Measurements from ENCODE around the gene CREB3L4.

Gene CREB3L4

DNA sequence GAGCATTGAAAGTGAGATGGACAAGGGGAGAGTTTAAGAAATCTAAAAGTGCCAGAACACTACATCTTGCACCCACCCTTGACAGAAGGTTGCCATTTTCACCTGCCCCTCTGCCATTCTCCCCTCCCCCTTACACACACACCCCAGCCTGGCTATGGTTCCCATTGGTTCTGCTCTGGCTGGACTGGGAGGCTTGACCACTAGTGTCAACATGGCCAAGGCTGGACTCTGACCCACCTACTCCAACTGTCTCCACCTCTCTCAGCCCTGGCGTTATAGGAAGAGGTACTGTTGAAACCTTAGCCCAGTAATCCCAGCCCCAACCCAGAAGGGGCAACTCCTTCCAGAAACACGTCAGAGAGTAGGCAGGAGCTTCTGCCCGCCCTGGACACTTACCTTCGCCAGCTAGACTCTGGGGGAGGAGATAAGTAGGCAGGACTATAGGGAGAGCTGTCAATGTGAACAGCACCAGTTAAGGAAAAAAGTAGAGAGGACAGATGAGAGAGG, 13.8 kb upstream of the CREB3L4 start:
- TF ChIP-seq, protein P1, sequence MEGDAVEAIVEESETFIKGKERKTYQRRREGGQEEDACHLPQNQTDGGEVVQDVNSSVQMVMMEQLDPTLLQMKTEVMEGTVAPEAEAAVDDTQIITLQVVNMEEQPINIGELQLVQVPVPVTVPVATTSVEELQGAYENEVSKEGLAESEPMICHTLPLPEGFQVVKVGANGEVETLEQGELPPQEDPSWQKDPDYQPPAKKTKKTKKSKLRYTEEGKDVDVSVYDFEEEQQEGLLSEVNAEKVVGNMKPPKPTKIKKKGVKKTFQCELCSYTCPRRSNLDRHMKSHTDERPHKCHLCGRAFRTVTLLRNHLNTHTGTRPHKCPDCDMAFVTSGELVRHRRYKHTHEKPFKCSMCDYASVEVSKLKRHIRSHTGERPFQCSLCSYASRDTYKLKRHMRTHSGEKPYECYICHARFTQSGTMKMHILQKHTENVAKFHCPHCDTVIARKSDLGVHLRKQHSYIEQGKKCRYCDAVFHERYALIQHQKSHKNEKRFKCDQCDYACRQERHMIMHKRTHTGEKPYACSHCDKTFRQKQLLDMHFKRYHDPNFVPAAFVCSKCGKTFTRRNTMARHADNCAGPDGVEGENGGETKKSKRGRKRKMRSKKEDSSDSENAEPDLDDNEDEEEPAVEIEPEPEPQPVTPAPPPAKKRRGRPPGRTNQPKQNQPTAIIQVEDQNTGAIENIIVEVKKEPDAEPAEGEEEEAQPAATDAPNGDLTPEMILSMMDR (IDR thresholded peaks at IDR 0.05; ENCODE audit: borderline replicate concordance, control extremely low read depth, extremely low read depth, insufficient read depth, missing control alignments), result no peak
- no peak for DNase-seq (ENCODE audit: low spot score)
- in situ Hi-C loops (cut with MboI; ENCODE audit: low sequenced_read_pairs, unreplicated experiment), result no loop called here

DNA sequence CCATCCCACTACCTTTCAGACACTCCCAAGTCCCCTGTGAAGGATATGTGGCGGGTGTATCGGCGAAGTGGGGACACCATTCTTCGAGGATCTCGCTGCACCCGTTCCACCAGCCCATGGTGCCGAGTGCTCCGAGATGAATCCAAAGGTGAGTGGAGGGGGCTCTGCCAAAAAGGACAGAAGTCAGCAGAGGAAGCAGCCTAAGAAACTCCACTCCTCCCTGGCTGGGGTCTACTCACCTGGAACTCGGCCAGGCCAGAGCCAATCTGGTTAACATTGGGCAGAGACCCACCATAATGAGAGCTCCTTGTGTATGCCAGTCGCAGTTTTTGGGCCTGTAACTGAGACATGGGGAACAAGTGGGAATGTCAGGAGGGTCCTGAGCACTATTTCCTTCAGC, 12.9 kb upstream of the CREB3L4 start:
- TF ChIP-seq, protein P1 (IDR thresholded peaks at IDR 0.05; ENCODE audit: borderline replicate concordance, control extremely low read depth, extremely low read depth, insufficient read depth, missing control alignments), result no peak

DNA sequence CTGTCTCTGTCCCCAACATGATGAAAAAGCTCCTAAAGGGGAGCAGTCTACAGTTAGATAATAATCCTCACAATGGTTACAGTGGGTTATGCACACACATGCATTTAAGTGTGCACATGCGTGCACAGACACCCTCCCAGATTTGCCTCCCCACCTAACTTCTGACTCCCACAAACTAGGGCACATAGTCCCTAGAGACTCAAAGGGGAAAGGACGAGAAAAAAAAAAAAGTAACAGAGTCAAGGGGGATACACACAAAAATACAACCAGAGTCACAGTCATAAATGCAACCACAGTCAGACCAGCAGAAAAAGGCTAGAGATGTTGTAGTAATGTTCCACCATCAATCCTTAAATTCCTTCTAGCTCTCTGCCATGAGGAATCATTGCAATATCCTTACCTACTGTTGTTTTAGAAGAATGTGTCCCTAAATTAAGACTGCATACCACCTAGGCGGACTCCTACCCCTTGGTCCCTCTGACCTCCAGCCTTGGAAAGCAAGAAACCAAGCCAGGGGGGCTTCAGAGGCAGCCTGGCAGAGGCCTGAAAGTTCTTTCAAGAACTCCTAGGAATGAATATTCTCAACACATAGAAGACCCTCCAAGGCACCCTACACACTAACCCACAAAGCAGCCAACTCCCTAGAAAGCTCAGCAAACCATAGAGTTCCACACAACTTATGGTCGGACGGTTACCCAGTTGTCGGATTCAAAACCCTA, 10.5 kb upstream of the CREB3L4 start:
- no peak for DNase-seq (ENCODE audit: low spot score)
- TF ChIP-seq, protein P1 (IDR thresholded peaks at IDR 0.05; ENCODE audit: borderline replicate concordance, control extremely low read depth, extremely low read depth, insufficient read depth, missing control alignments), result no peak
- in situ Hi-C loops (cut with MboI; ENCODE audit: low sequenced_read_pairs, unreplicated experiment), result no loop called here

More for the DNA sequence above, 12.9 kb upstream of the CREB3L4 start:
- in situ Hi-C loops (cut with MboI; ENCODE audit: low sequenced_read_pairs, unreplicated experiment), result no loop called here
- no peak for DNase-seq (ENCODE audit: low spot score)

DNA sequence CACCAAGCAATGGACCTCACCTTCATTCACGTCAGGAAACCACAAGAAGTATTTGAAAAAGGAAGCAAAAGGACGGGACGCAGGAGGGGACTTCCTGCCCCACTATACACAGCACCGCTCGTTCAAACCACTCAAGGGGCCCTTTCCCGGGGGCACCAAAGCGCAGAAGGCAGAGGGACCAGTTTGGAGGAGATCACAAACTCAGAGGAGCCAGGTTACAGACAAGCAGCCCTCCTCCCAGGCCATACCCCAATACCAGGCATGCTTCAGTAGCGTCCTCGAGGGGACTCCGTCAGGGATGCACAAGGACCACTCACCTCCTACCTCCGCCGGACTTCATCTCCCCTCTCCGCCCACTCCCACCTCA, 10.0 kb upstream of the CREB3L4 start:
- DNase-seq (ENCODE audit: low spot score), result peak; percentile 63

DNA sequence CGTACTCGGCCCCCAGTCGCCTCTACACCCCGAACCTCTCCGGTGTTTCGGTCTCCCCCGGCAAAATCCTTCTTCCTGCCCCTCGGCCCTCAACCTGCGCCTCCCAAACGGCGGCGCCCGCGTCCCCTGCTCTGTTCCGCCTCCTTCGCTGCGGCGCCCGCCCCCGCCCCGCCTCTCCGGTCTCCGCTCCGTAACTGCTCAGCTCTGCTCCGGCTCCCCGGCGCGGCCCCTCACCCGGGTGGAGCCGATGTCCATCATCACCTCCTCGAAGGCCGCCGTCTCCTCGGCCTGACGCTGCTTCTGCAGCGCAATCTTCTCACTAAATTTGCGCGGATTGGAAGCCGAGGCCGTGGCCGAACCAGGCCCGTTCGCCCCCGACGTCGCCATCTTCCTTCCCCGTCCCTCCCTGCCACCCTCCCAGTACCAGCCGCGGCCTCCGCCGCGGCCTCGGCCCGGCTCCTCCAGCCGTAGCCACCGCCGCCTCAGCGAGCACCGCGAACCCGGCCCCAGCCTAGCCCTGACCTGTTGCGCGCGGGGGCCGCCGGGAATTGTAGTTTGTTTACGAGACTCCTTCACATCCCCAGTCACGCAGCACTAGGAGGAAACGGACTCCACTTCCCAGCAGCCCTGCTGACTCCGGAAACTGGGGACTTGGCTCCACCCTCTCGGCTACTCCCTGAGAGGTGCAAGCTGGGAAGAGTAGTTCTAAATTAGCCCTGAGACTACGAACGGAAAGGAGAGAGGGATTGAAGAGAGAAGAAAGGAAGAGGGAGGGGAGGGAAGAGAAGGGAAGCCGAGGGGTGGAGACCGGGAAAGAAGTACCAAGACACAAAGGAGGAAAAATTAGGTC, 9.4 kb upstream of the CREB3L4 start, which contains the start of gene CRTC2:
TSS of gene CRTC2 (minus strand) at position 502 of the 850 bp plus-strand sequence. CDS start at position 387, 115 bp downstream.
- TF ChIP-seq, protein P1 (IDR thresholded peaks at IDR 0.05; ENCODE audit: borderline replicate concordance, control extremely low read depth, extremely low read depth, insufficient read depth, missing control alignments), result peak; percentile 11
- peak; percentile 98 for DNase-seq (ENCODE audit: low spot score)
- in situ Hi-C loops (cut with MboI; ENCODE audit: low sequenced_read_pairs, unreplicated experiment), result no loop called here

More for the DNA sequence above, 10.0 kb upstream of the CREB3L4 start:
- TF ChIP-seq, protein P1 (IDR thresholded peaks at IDR 0.05; ENCODE audit: borderline replicate concordance, control extremely low read depth, extremely low read depth, insufficient read depth, missing control alignments), result no peak
- in situ Hi-C loops (cut with MboI; ENCODE audit: low sequenced_read_pairs, unreplicated experiment), result no loop called here

DNA sequence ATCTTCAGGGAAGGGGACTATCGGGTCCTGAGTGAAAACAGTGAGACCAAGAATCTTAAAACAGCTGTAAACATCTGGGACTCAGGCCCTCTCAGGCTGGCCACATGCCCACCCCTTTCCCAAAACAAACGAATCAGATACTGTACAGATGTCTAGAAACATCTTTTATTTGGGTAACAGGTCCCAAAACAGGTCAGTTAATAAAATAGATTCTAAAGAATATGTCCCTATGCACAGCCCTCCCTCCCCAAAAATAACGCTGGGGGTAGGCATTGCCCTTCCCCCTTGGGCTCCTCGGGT, 8.8 kb upstream of the CREB3L4 start:
- TF ChIP-seq, protein P1 (IDR thresholded peaks at IDR 0.05; ENCODE audit: borderline replicate concordance, control extremely low read depth, extremely low read depth, insufficient read depth, missing control alignments), result no peak
- no peak for DNase-seq (ENCODE audit: low spot score)
- in situ Hi-C loops (cut with MboI; ENCODE audit: low sequenced_read_pairs, unreplicated experiment), result no loop called here
